Measurements from ENCODE around the gene HSPD1. TPM values are rescaled to one million over a fixed set of nuclear protein-coding genes. Genes with fewer than 3 reads are reported as not detected.

The HSPD1 gene
- total and polyA plus RNA-seq, 10 of the 15 experiments (the other 5 are each of a cell fraction or from before 2014, with no cell fraction given): 345 to 1,169 (median 695) TPM

DNA sequence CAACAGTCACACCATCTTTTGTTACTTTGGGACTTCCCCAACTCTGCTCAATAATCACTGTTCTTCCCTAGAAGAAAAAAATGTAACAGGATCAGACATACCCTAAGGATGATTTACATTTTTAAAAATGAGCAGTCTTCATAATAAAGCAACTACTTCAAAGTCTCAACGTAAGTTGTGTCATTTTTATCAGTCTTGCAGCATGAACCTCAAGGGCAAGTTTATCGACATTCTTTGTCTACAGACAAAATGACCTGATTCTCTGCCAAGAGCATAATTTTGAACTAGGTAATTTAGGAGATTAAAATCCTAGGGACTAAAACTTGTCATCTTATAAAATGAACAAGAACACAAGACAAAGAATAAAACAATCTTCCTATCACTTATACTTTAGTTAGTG lies 2.3 kb downstream of the HSPD1 start:
- H3K79me2 ChIP-seq (ENCODE audit: control insufficient read depth, insufficient read depth, low read length): peaks cover 92% of the 10 kb centered on the region
- ChIA-PET SMC1A (ENCODE audit: uncharacterized antibody, unreplicated experiment) (interaction anchor here (1.1 to 1.5 kb wide), 4 partner anchors 8 to 63 kb away, joined by 3 to 5 read pairs (median 3); partner anchors contain the start of gene SF3B1), POLR2A (interaction anchor here (1.0 to 12.1 kb wide), 5 partner anchors 18 to 64 kb away, joined by 4 to 156 read pairs (median 43); partner anchors contain the start of genes COQ10B, MOB4 and SF3B1), CTCF (interaction anchor here (1.2 to 1.5 kb wide), 2 partner anchors 65 to 108 kb away, joined by 3 to 4 read pairs; no protein-coding TSS in a partner anchor), RAD21 (ENCODE audit: unreplicated experiment) (interaction anchor here (1.2 to 4.2 kb wide), 3 partner anchors 52 to 208 kb away, joined by 3 to 22 read pairs (median 4); partner anchors contain the start of gene MARS2)
- FAIRE-seq (no peak), ATAC-seq (no peak), DNase-seq (ENCODE audit: low read depth, low spot score) (no peak)
- no TSS peak for BruUV-seq (replicated peaks)
- peaks cover 5 to 32% of the 10 kb centered on the region in 2 experiments for H3K36me3 ChIP-seq (ENCODE audit: control insufficient read depth in 2 of 2, insufficient read depth in 2 of 2, low read length in 1 of 2)
- WGBS (ENCODE audit: insufficient coverage, insufficient replicate concordance, low lambda C conversion rate, missing lambda C conversion rate): 0% methylated on average over 2 of the region's 2 CpGs
- peak overlapping the region; percentile 70 for H3K9ac ChIP-seq (ENCODE audit: control insufficient read depth, insufficient read depth, low read length)
- in situ Hi-C loops (cut with MboI) (no loop called here), intact Hi-C loops (cut with micrococcal nuclease; ENCODE audit: unreplicated experiment) (loop anchor here (2.0 to 5.0 kb wide), 3 partner anchors 69 to 280 kb away; no protein-coding TSS in a partner anchor)
- TF ChIP-seq, protein P1, sequence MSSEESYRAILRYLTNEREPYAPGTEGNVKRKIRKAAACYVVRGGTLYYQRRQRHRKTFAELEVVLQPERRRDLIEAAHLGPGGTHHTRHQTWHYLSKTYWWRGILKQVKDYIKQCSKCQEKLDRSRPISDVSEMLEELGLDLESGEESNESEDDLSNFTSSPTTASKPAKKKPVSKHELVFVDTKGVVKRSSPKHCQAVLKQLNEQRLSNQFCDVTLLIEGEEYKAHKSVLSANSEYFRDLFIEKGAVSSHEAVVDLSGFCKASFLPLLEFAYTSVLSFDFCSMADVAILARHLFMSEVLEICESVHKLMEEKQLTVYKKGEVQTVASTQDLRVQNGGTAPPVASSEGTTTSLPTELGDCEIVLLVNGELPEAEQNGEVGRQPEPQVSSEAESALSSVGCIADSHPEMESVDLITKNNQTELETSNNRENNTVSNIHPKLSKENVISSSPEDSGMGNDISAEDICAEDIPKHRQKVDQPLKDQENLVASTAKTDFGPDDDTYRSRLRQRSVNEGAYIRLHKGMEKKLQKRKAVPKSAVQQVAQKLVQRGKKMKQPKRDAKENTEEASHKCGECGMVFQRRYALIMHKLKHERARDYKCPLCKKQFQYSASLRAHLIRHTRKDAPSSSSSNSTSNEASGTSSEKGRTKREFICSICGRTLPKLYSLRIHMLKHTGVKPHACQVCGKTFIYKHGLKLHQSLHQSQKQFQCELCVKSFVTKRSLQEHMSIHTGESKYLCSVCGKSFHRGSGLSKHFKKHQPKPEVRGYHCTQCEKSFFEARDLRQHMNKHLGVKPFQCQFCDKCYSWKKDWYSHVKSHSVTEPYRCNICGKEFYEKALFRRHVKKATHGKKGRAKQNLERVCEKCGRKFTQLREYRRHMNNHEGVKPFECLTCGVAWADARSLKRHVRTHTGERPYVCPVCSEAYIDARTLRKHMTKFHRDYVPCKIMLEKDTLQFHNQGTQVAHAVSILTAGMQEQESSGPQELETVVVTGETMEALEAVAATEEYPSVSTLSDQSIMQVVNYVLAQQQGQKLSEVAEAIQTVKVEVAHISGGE (CRISPR knock-in tag; IDR thresholded peaks at IDR 0.05): no peak
- TF ChIP-seq ASH2L (IDR thresholded peaks at IDR 0.05; ENCODE audit: borderline replicate concordance, low read depth): no peak
- TF ChIP-seq, protein P2, sequence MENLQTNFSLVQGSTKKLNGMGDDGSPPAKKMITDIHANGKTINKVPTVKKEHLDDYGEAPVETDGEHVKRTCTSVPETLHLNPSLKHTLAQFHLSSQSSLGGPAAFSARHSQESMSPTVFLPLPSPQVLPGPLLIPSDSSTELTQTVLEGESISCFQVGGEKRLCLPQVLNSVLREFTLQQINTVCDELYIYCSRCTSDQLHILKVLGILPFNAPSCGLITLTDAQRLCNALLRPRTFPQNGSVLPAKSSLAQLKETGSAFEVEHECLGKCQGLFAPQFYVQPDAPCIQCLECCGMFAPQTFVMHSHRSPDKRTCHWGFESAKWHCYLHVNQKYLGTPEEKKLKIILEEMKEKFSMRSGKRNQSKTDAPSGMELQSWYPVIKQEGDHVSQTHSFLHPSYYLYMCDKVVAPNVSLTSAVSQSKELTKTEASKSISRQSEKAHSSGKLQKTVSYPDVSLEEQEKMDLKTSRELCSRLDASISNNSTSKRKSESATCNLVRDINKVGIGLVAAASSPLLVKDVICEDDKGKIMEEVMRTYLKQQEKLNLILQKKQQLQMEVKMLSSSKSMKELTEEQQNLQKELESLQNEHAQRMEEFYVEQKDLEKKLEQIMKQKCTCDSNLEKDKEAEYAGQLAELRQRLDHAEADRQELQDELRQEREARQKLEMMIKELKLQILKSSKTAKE (IDR thresholded peaks at IDR 0.05; ENCODE audit: low read depth, poor library complexity, severe bottlenecking): no peak
- TF ChIP-seq, protein P3, sequence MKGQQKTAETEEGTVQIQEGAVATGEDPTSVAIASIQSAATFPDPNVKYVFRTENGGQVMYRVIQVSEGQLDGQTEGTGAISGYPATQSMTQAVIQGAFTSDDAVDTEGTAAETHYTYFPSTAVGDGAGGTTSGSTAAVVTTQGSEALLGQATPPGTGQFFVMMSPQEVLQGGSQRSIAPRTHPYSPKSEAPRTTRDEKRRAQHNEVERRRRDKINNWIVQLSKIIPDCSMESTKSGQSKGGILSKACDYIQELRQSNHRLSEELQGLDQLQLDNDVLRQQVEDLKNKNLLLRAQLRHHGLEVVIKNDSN (IDR thresholded peaks at IDR 0.05; ENCODE audit: borderline replicate concordance, extremely low read length, insufficient read depth, low read depth, low read length): no peak
- TF ChIP-seq, protein P4, sequence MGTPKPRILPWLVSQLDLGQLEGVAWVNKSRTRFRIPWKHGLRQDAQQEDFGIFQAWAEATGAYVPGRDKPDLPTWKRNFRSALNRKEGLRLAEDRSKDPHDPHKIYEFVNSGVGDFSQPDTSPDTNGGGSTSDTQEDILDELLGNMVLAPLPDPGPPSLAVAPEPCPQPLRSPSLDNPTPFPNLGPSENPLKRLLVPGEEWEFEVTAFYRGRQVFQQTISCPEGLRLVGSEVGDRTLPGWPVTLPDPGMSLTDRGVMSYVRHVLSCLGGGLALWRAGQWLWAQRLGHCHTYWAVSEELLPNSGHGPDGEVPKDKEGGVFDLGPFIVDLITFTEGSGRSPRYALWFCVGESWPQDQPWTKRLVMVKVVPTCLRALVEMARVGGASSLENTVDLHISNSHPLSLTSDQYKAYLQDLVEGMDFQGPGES (IDR thresholded peaks at IDR 0.05): no peak
- no peak for TF ChIP-seq RBBP5 (conservative IDR thresholded peaks at IDR 0.05)
- TF ChIP-seq RAD21 (IDR thresholded peaks at IDR 0.05; ENCODE audit: insufficient read depth, low read depth, low read length): no peak
- TF ChIP-seq KAT2A (conservative IDR thresholded peaks at IDR 0.05; ENCODE audit: control insufficient read depth, low read depth, low read length): no peak
- no peak for TF ChIP-seq BHLHE40 (IDR thresholded peaks at IDR 0.05; ENCODE audit: borderline replicate concordance in 1 of 2, low read depth in 2 of 2, low read length in 1 of 2)
- no peak for TF ChIP-seq IRF4 (IDR thresholded peaks at IDR 0.05; ENCODE audit: low read depth, low read length)
- TF ChIP-seq POU2F2 (IDR thresholded peaks at IDR 0.05; ENCODE audit: borderline replicate concordance, low read depth, low read length): no peak
- TF ChIP-seq RELA (IDR thresholded peaks at IDR 0.05; ENCODE audit: borderline replicate concordance, partially characterized antibody): no peak
- H3K9me3 ChIP-seq (replicated peaks; ENCODE audit: control insufficient read depth, insufficient read depth, low read length): no peaks in the 10 kb centered on the region
- H2AFZ ChIP-seq (ENCODE audit: control insufficient read depth, low read depth, low read length): no peak overlapping the region
- H3K4me3 ChIP-seq: peak overlapping the region; percentile 88
- no peaks in the 10 kb centered on the region for H4K20me1 ChIP-seq (ENCODE audit: control insufficient read depth, insufficient read depth)
- H3K27me3 ChIP-seq (replicated peaks in 1 of 2; ENCODE audit: control insufficient read depth in 2 of 2, insufficient read depth in 2 of 2, low read length in 1 of 2): no peaks in the 10 kb centered on the region
- H3K27ac ChIP-seq (ENCODE audit: control insufficient read depth, insufficient read depth): peak overlapping the region; percentile 24; the same call in 1 of the 2 replicates
- peaks cover 13% of the 10 kb centered on the region for H3K4me1 ChIP-seq (ENCODE audit: control insufficient read depth, insufficient read depth, low read length)
- H3K4me2 ChIP-seq (ENCODE audit: control insufficient read depth, insufficient read depth): peak overlapping the region; percentile 93
